NT2/D1 (cell line): ENCODE data around the gene SERBP1.

Source experiments
- YY1 ChIP-seq: IDR thresholded peaks from 2 replicates; pipeline ENCODE4 v1.6.1; 2011; ENCODE audit not compliant: insufficient read length, insufficient read depth
- ZNF274 ChIP-seq: IDR thresholded peaks from 2 replicates; pipeline ENCODE4 v1.6.1; 2011; ENCODE audit warnings: mild to moderate bottlenecking, low read depth, low read length

GRCh38 chr1:67407498-67407897 lies 22.7 kb downstream of the SERBP1 start:
- TF ChIP-seq ZNF274 (no peak), YY1 (no peak)
